ENCODE results near the gene PTPRG. TPM values are rescaled to one million over a fixed set of nuclear protein-coding genes. Genes with fewer than 3 reads are reported as not detected.

PTPRG gene
- total and polyA plus RNA-seq, 5 experiments from 2014 or later, result not detected

- Mint-ChIP-seq H3K27me3 (peaks cover 0 to 13% (median 5%) of the 10 kb centered on the region in 5 donors), H3K4me3 (no peak overlapping the region), H3K9me3 (no peaks in the 10 kb centered on the region), H3K36me3 (no peaks in the 10 kb centered on the region), H3K4me1 (peaks cover 3 to 12% (median 5%) of the 10 kb centered on the region in 4 donors), H3K27ac (no peak overlapping the region)
- no peak for DNase-seq
- POLR2A ChIA-PET, result no interaction called here
- no peak for ATAC-seq
Observed at GRCh38 chr3:62192891-62193290, 631.5 kb downstream of the PTPRG start.

- H3K4me1 Mint-ChIP-seq, result peaks cover 0 to 7% (median 2%) of the 10 kb centered on the region in 4 donors
- H3K27ac Mint-ChIP-seq, result no peak overlapping the region
- no peak overlapping the region for H3K4me3 Mint-ChIP-seq
- DNase-seq, result no peak
- ATAC-seq, result no peak
- H3K27me3 Mint-ChIP-seq, result peaks cover 0 to 13% (median 5%) of the 10 kb centered on the region in 5 donors
- no peaks in the 10 kb centered on the region for H3K9me3 Mint-ChIP-seq
- POLR2A ChIA-PET, result no interaction called here
- H3K36me3 Mint-ChIP-seq, result no peaks in the 10 kb centered on the region
Observed at GRCh38 chr3:62193586-62194345, 632.4 kb downstream of the PTPRG start.

- DNase-seq (no peak), ATAC-seq (no peak)
- no peak overlapping the region for H3K27ac Mint-ChIP-seq
- POLR2A ChIA-PET, result no interaction called here
- no peaks in the 10 kb centered on the region for H3K36me3 Mint-ChIP-seq
- H3K4me1 Mint-ChIP-seq, result no peaks in the 10 kb centered on the region
- peaks cover 0 to 5% (median 0%) of the 10 kb centered on the region in 5 donors for H3K27me3 Mint-ChIP-seq
- H3K9me3 Mint-ChIP-seq, result no peaks in the 10 kb centered on the region
- H3K4me3 Mint-ChIP-seq, result no peak overlapping the region
Observed at GRCh38 chr3:62197350-62198012, 636.1 kb downstream of the PTPRG start.

- no peak for ATAC-seq
- Mint-ChIP-seq H3K27ac (no peak overlapping the region), H3K27me3 (peaks cover 0 to 10% (median 0%) of the 10 kb centered on the region in 5 donors), H3K4me3 (no peak overlapping the region), H3K4me1 (no peaks in the 10 kb centered on the region), H3K9me3 (no peaks in the 10 kb centered on the region), H3K36me3 (no peaks in the 10 kb centered on the region)
- POLR2A ChIA-PET, result no interaction called here
- DNase-seq, result no peak
Observed at GRCh38 chr3:62199126-62199525, 637.8 kb downstream of the PTPRG start.

GRCh38 chr3:62201438-62202035 lies 640.2 kb downstream of the PTPRG start:
- ATAC-seq, result no peak
- Mint-ChIP-seq H3K36me3 (no peaks in the 10 kb centered on the region), H3K27me3 (peaks cover 0 to 16% (median 2%) of the 10 kb centered on the region in 5 donors), H3K9me3 (no peaks in the 10 kb centered on the region), H3K4me1 (no peaks in the 10 kb centered on the region), H3K27ac (no peak overlapping the region), H3K4me3 (no peak overlapping the region)
- POLR2A ChIA-PET, result no interaction called here
- peak in 3 of 10 donors; percentile 6 to 8 (median 7) for DNase-seq

- Mint-ChIP-seq H3K27me3 (peaks cover 0 to 16% (median 2%) of the 10 kb centered on the region in 5 donors), H3K9me3 (no peaks in the 10 kb centered on the region), H3K4me3 (no peak overlapping the region), H3K36me3 (no peaks in the 10 kb centered on the region), H3K27ac (no peak overlapping the region), H3K4me1 (no peaks in the 10 kb centered on the region)
- POLR2A ChIA-PET, result no interaction called here
- DNase-seq, result no peak
- ATAC-seq, result no peak
Observed at GRCh38 chr3:62203152-62203551, 641.8 kb downstream of the PTPRG start.

GRCh38 chr3:62203561-62203960 lies 642.2 kb downstream of the PTPRG start:
- no peak overlapping the region for H3K4me3 Mint-ChIP-seq
- no peaks in the 10 kb centered on the region for H3K36me3 Mint-ChIP-seq
- no peaks in the 10 kb centered on the region for H3K4me1 Mint-ChIP-seq
- POLR2A ChIA-PET, result no interaction called here
- ATAC-seq, result no peak
- DNase-seq, result no peak
- no peak overlapping the region for H3K27ac Mint-ChIP-seq
- H3K9me3 Mint-ChIP-seq, result no peaks in the 10 kb centered on the region
- H3K27me3 Mint-ChIP-seq, result peaks cover 0 to 16% (median 2%) of the 10 kb centered on the region in 5 donors

GRCh38 chr3:62207197-62207596 lies 645.8 kb downstream of the PTPRG start:
- Mint-ChIP-seq H3K36me3 (no peaks in the 10 kb centered on the region), H3K27ac (no peak overlapping the region), H3K27me3 (peaks cover 0 to 12% (median 0%) of the 10 kb centered on the region in 5 donors), H3K4me1 (peaks cover 0 to 1% (median 0%) of the 10 kb centered on the region in 4 donors), H3K4me3 (no peak overlapping the region), H3K9me3 (no peaks in the 10 kb centered on the region)
- POLR2A ChIA-PET, result no interaction called here
- DNase-seq, result no peak
- ATAC-seq, result no peak

GRCh38 chr3:62208385-62208784 lies 647.0 kb downstream of the PTPRG start:
- Mint-ChIP-seq H3K27ac (no peak overlapping the region), H3K4me3 (no peak overlapping the region), H3K36me3 (no peaks in the 10 kb centered on the region), H3K4me1 (peaks cover 0 to 6% (median 2%) of the 10 kb centered on the region in 4 donors), H3K9me3 (no peaks in the 10 kb centered on the region), H3K27me3 (peaks cover 0 to 12% (median 0%) of the 10 kb centered on the region in 5 donors)
- DNase-seq (no peak), ATAC-seq (no peak)
- POLR2A ChIA-PET, result no interaction called here

- Mint-ChIP-seq H3K9me3 (no peaks in the 10 kb centered on the region), H3K4me1 (peaks cover 0 to 6% (median 2%) of the 10 kb centered on the region in 4 donors), H3K4me3 (no peak overlapping the region), H3K27me3 (peaks cover 0 to 12% (median 0%) of the 10 kb centered on the region in 5 donors), H3K36me3 (no peaks in the 10 kb centered on the region), H3K27ac (no peak overlapping the region)
- DNase-seq (no peak), ATAC-seq (no peak)
- POLR2A ChIA-PET, result no interaction called here
Observed at GRCh38 chr3:62209101-62209500, 647.7 kb downstream of the PTPRG start.

GRCh38 chr3:62210011-62210410 lies 648.6 kb downstream of the PTPRG start:
- POLR2A ChIA-PET, result no interaction called here
- no peak for DNase-seq
- no peaks in the 10 kb centered on the region for H3K9me3 Mint-ChIP-seq

GRCh38 chr3:62211675-62212429 lies 650.5 kb downstream of the PTPRG start:
- Mint-ChIP-seq H3K4me3 (no peak overlapping the region), H3K9me3 (no peaks in the 10 kb centered on the region), H3K27ac (no peak overlapping the region), H3K4me1 (peaks cover 0 to 6% (median 2%) of the 10 kb centered on the region in 4 donors), H3K36me3 (no peaks in the 10 kb centered on the region), H3K27me3 (peaks cover 0 to 3% (median 0%) of the 10 kb centered on the region in 5 donors)
- DNase-seq (no peak), ATAC-seq (no peak)
- POLR2A ChIA-PET, result no interaction called here

More at GRCh38 chr3:62210011-62210410, 648.6 kb downstream of the PTPRG start:
- no peak for ATAC-seq
- Mint-ChIP-seq H3K27ac (no peak overlapping the region), H3K4me1 (peaks cover 0 to 6% (median 2%) of the 10 kb centered on the region in 4 donors), H3K27me3 (peaks cover 0 to 10% (median 1%) of the 10 kb centered on the region in 5 donors), H3K4me3 (no peak overlapping the region), H3K36me3 (no peaks in the 10 kb centered on the region)
